ENCODE results near the gene FOS.

Gene FOS

GRCh38 chr14:75247939-75248338 is 30.7 kb upstream of the FOS start:
- H3K27me3 ChIP-seq (ENCODE audit: insufficient read depth, low read depth, severe bottlenecking), result no peaks in the 10 kb centered on the region
- H3K9me3 ChIP-seq (ENCODE audit: severe bottlenecking), result no peaks in the 10 kb centered on the region
- no peaks in the 10 kb centered on the region for H3K36me3 ChIP-seq
- H3K27ac ChIP-seq, result no peak overlapping the region
- TF ChIP-seq CTCF (IDR thresholded peaks at IDR 0.05; ENCODE audit: low read depth, low read length), result no peak
- H3K4me3 ChIP-seq (ENCODE audit: low read depth, low read length), result no peak overlapping the region
- no peak for DNase-seq

DNA sequence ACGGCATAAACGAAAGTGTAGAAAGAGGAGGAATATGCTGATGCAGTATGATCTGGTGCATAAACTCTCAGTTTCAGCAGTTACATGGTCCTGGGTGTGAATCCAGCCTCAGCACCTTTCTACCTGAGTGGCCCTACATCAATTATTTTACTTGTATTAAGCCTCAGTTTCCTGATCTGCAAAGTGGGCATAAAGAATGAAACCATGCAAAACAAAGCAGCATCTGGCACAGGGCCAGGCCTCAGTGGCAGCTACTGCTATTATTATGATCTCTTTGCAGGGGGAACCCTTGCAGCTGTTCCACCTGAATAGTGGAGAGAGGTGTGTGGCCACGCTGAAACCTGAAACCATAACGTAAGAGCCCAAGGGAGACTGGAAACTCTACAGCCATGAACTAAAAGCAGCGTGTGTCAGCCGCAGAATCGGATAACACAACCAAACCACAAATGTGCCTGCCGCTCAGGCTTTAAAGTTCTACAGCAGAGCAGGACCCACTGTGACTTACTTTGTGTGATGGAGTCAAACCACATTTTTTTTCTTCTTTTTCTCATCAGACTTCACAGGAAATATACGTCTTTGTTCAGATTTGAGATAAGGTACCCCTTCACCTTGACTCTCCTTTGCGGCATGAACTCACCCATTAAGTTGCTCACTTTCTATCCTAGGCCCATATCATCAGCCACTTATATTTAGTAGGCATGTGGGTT is 29.2 kb upstream of the FOS start:
- no peaks in the 10 kb centered on the region for H3K27me3 ChIP-seq (ENCODE audit: insufficient read depth, low read depth, severe bottlenecking)
- DNase-seq, result no peak
- no peak for TF ChIP-seq CTCF (IDR thresholded peaks at IDR 0.05; ENCODE audit: low read depth, low read length)
- H3K9me3 ChIP-seq (ENCODE audit: severe bottlenecking), result no peaks in the 10 kb centered on the region
- no peaks in the 10 kb centered on the region for H3K36me3 ChIP-seq
- no peak overlapping the region for H3K27ac ChIP-seq
- no peak overlapping the region for H3K4me3 ChIP-seq (ENCODE audit: low read depth, low read length)

DNA sequence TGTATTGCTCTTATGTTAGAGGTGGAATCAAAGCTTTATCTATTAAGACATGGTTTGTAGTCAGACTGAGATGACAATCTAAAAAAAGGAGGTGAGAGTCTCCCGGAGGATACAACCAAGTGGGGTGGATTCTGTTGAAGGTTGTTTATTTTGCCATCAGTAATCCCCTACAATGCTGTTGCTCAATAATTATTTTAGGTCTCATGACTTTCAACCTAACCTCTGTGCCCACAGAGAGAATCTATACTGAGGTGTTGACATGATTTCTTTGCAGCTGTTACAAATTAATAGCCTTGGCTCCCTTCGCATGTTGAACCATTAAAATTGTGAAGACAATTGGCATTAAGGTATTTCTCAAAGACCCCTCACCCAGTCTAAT is 28.7 kb upstream of the FOS start:
- Histone ChIP-seq H3K27me3 (ENCODE audit: insufficient read depth, low read depth, severe bottlenecking) (no peaks in the 10 kb centered on the region), H3K36me3 (no peaks in the 10 kb centered on the region), H3K27ac (no peak overlapping the region), H3K4me3 (ENCODE audit: low read depth, low read length) (no peak overlapping the region), H3K9me3 (ENCODE audit: severe bottlenecking) (no peaks in the 10 kb centered on the region)
- DNase-seq, result no peak
- TF ChIP-seq CTCF (IDR thresholded peaks at IDR 0.05; ENCODE audit: low read depth, low read length), result no peak

DNA sequence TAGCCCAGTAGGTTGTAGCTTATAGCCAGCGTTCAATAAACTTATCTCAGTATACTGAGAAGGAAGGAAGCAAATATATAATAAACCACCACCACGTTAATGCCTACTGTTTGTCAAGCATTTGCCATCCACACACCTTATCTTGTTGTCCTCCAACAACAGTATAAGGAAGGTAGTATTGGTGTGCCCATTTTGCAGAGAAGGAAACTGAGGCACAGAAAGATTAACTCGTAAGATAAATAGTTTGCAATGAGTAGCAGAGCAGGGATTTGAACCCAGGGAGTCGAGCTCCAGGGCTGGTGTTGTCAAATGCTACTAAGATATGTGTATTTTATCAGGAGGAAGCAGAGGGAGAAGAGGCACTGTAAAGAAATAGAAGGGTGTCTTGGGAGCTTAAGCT is 27.8 kb upstream of the FOS start:
- Histone ChIP-seq H3K9me3 (ENCODE audit: severe bottlenecking) (no peaks in the 10 kb centered on the region), H3K4me3 (ENCODE audit: low read depth, low read length) (no peak overlapping the region), H3K27ac (no peak overlapping the region), H3K36me3 (no peaks in the 10 kb centered on the region), H3K27me3 (ENCODE audit: insufficient read depth, low read depth, severe bottlenecking) (no peaks in the 10 kb centered on the region)
- no peak for DNase-seq
- TF ChIP-seq CTCF (IDR thresholded peaks at IDR 0.05; ENCODE audit: low read depth, low read length), result no peak

GRCh38 chr14:75252254-75252837 is 26.3 kb upstream of the FOS start:
- DNase-seq, result no peak

More at GRCh38 chr14:75252254-75252837, 26.3 kb upstream of the FOS start:
- no peaks in the 10 kb centered on the region for H3K36me3 ChIP-seq
- TF ChIP-seq CTCF (IDR thresholded peaks at IDR 0.05; ENCODE audit: low read depth, low read length), result no peak
- H3K4me3 ChIP-seq (ENCODE audit: low read depth, low read length), result no peak overlapping the region
- H3K27me3 ChIP-seq (ENCODE audit: insufficient read depth, low read depth, severe bottlenecking), result no peaks in the 10 kb centered on the region
- H3K27ac ChIP-seq, result no peak overlapping the region
- no peaks in the 10 kb centered on the region for H3K9me3 ChIP-seq (ENCODE audit: severe bottlenecking)

Measured in WERI-Rb-1 (cell line).